Stimulated activated CD4-positive, alpha-beta T cell treated with anti-CD3 and anti-CD28 coated beads, Interleukin-4, amount 100 ng/mL, for 24 hours (primary cell): ENCODE data around the gene TNIP2.

Source experiments
- DNase-seq: peaks from one replicate; pipeline ENCODE4 v3.0.0-alpha.2; 2020

Gene TNIP2

DNA sequence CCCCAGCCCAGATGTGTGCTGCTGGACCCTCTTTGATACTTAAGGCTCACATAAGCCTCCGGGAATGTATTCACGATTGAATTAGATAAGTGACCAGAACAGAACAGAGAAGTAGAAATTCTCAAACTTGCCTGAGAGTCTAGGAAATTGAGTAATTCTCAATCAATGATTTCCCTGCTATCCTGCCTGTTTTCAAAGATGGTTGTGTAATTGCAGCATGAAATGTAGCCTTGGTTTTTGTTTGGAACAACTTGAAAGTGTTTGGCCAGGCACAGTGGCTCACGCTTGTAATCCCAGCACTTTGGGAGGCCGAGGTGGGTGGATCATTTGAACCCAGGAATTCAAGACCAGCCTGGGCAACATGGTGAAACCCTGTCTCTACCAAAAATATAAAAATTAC lies 41.2 kb downstream of the TNIP2 start:
- no peak for DNase-seq

DNA sequence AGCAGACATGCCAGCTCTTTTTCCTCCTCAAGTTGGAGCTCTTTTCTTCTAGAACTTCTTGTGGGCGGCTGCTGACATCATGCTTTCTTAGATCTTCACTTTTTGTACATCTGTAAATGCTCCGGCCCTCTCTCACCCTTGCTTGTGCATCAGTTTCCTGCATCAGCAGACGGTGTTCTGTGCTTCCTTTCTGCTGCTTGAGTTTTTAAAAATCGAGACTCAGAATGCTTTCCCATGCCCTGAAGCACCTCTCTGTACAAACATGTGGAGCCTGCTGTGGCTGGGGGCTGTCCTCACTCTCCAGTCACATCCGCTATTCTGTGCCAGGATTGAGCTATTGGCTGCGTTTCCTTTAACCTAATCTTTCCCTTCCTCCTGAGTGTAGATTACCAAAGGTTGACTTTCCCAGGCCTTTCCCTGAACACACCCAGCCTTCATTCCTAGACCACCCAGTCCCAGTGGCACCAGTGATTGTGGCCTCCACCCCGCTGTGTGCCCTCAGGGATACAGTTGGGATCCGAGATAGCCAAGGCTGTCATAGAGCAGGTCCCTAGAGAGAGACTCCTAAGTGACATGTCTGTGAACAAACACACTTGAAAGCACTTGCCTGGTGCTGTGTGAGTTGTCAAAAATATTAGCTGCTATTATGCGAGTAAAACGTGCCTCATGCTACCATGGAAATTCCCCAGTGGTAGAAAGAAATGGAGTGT lies 41.9 kb downstream of the TNIP2 start:
- peak; percentile 51 for DNase-seq

DNA sequence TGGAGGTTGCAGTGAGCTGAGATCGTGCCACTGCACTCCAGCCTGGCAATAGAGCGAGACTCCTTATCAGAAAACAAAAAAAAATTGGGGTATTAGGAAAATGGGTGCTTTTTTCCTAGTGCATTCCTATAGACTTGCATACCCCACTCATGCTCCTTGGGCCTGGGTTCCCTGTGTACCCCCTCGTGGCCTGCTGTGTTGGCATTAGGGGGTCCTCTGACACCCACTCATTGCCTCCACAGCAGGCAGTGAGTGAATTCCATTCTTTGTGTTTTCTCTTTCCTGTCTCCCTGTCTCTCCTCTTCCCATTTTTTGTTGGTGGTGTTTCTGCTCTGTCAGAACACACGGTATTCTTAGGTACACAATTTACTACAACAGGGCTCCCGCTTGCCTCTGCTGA lies 42.8 kb downstream of the TNIP2 start:
- no peak for DNase-seq

DNA sequence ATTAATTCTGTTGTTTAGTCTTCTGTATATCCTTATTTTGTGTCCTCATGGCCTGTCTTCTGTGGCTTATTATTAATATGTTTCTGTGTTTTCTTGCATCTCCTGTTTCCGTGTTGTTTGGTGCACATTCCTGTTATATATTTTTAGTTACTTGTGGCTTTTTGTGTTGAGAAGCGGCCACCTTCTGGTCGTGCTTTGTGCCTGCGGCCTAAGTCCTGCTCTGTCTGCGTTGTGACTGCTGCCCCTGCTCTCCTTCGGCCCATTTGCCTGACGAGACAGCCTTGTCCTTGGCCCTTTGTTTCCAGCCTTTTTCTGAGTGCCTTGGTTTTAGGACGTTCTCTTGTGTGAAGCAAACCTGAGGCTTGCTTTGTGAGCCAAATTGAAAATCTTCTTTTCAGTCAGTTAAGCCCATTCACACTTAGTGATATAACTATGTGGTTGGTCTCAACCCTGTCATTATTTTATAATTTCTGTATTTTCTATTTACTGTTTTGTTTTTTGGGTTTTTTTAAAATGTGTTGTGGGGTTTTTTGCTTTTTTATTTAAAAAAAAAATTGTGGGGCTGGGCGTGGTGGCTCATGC lies 43.8 kb downstream of the TNIP2 start:
- DNase-seq: no peak

DNA sequence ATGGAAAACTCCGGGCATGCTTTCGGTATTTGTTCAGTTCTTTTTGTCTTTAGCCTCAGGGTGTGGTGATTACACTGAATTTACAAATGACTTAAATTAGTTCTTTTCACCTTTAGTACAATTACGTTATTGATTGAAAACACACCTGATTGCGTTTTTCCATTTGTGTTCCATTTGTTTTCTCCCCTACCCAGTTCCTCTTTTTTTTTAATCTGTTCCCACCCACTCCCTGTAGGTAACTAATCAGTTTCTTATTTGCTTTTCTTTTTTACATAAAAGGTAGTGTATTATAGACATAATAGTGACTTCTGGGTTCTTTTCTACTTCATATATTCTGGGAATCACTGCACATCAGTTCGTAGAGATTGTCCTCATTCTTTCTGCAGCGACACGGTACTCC lies 53.4 kb downstream of the TNIP2 start:
- DNase-seq: no peak

GRCh38 chr4:2702361-2702760 lies 53.8 kb downstream of the TNIP2 start:
- DNase-seq: no peak

DNA sequence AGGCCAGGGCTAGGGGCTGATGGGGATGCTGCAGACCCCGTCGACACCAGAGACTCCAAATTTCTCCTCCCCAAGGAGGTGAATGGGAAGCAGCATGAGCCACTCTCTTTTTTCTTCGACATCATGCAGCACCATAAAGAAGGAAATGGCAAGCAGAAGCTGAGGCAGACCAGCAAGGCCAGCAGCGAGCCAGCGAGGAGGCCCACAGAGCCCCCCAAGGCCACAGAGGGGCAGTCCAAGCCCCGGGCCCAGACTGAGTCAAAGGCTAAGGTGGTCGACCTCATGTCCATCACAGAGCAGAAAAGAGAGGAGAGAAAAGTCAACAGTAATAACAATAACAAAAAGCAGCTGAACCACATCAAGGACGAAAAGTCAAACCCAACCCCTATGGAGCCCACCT lies 56.1 kb downstream of the TNIP2 start:
- DNase-seq: no peak

DNA sequence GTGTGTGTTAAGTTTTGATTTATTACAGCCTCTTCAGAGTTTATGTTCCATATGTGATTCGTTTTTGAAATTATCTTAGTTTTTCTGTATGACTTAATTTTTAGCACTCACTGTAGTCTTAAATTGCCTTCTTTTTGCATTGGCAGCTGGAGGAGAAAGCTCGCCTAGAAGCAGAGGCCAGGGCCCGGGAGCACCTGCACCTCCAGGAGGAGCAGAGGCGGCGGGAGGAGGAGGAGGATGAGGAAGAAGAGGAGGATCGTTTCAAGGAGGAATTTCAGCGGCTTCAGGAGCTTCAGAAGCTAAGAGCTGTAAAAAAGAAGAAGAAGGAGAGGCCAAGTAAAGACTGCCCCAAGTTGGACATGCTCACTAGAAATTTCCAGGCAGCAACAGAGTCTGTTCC lies 56.6 kb downstream of the TNIP2 start:
- no peak for DNase-seq

GRCh38 chr4:2698951-2699505 lies 57.1 kb downstream of the TNIP2 start:
- DNase-seq: no peak

- no peak for DNase-seq
Observed at GRCh38 chr4:2698504-2698903, 57.6 kb downstream of the TNIP2 start.

DNA sequence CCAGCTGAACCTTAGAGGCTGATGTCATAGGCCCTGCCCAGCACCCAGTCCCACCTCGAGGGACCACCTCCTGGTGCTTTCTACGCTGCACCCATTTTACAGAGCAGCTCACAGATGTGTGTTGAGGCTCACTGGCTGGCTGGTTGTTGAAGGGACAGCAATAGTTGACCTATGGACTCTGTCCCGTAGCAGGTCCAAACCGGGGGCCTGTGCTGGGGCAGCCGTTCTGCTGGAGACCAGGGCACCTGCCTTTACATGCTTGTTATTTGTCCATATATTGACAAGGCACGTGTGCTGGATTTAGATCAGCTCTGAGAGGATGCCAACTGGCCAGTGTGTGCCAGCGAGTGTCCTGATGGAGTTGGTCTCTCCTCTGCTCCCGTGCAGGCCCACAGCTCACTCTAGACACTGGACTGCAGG lies 58.1 kb downstream of the TNIP2 start:
- no peak for DNase-seq

GRCh38 chr4:2696423-2696822 lies 59.7 kb downstream of the TNIP2 start:
- DNase-seq: no peak

- DNase-seq: no peak
Observed at GRCh38 chr4:2695346-2696060, 60.6 kb downstream of the TNIP2 start.

GRCh38 chr4:2694691-2695090 lies 61.4 kb downstream of the TNIP2 start:
- no peak for DNase-seq

DNA sequence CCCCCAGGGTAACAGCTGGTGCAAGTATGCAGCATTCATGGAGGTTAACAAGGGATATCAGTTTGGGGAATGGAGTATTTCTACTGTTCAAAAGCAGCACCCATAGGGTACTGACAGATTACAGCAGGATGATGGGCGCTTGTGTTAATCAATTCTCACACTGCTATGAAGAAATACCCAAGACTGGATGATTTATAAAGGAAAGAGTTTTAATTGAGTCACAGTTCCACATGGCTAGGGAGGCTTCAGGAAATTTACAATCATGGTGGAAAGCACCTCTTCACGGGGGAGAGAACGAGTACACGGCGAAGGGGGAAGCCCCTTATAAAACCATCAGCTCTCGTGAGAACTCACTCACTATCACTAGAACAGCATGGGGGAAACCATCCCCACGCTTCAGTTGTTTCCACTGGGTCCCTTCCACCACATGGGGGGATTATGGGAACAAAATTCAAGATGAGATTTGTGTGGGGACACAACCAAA lies 64.1 kb downstream of the TNIP2 start:
- DNase-seq: peak; percentile 49
